Neuronal stem cell (in vitro differentiated cells): ENCODE data around the gene NTRK2.

ENCODE experiments used
- DNase-seq: peaks from one replicate; pipeline ENCODE4 v3.0.0-alpha.2; 2013; ENCODE audit warnings: low spot score
- H2AFZ ChIP-seq: one replicate; pipeline ENCODE4 v1.6.1; 2013; ENCODE audit warnings: mild to moderate bottlenecking, low read length, inconsistent platforms
- H2AK5ac ChIP-seq: 2 replicates; pipeline ENCODE4 v1.6.1; 2013; ENCODE audit warnings: low read depth, mild to moderate bottlenecking, inconsistent platforms, low read length, moderate library complexity, mixed read lengths
- H2BK120ac ChIP-seq: 2 replicates; pipeline ENCODE4 v1.6.1; 2013; ENCODE audit warnings: low read depth, mild to moderate bottlenecking, inconsistent platforms, low read length, moderate library complexity, mixed read lengths
- H2BK12ac ChIP-seq: one replicate; pipeline ENCODE4 v1.6.1; 2013; ENCODE audit warnings: low read length, inconsistent platforms
- H2BK15ac ChIP-seq: 2 replicates; pipeline ENCODE4 v1.6.1; 2013; ENCODE audit warnings: mild to moderate bottlenecking, low read length, inconsistent platforms, mixed read lengths
- H2BK5ac ChIP-seq: one replicate; pipeline ENCODE4 v1.6.1; 2013; ENCODE audit warnings: inconsistent platforms, mild to moderate bottlenecking, low read length, moderate library complexity
- H3K14ac ChIP-seq: one replicate; pipeline ENCODE4 v1.6.1; 2013; ENCODE audit warnings: low read length, inconsistent platforms
- H3K18ac ChIP-seq: 2 replicates; pipeline ENCODE4 v1.6.1; 2013; ENCODE audit warnings: low read length, inconsistent platforms
- H3K23ac ChIP-seq: 2 replicates; pipeline ENCODE4 v1.6.1; 2013; ENCODE audit warnings: low read depth, mild to moderate bottlenecking, mixed read lengths, low read length, inconsistent platforms; ENCODE audit not compliant: poor library complexity
- H3K27ac ChIP-seq: replicated peaks from 3 replicates; pipeline ENCODE4 v1.5.1; 2013; ENCODE audit warnings: low read length, inconsistent platforms
- H3K27me3 ChIP-seq, 3 experiments: 2 replicates each; pipeline ENCODE4 v1.6.1; 2013; ENCODE audit warnings: low read length in 3 of 3, mild to moderate bottlenecking in 2 of 3, inconsistent platforms in 1 of 3, low read depth in 1 of 3, mixed read lengths in 1 of 3, moderate library complexity in 1 of 3; ENCODE audit not compliant: control insufficient read depth in 3 of 3, insufficient read depth in 3 of 3
- H3K36me3 ChIP-seq, 2 donors: replicated peaks in 1 of 2; 2 replicates each; pipeline ENCODE4 v1.6.1; 2013; ENCODE audit warnings: low read length in 2 of 2; ENCODE audit not compliant: control insufficient read depth in 2 of 2, insufficient read depth in 2 of 2
- H3K4ac ChIP-seq: 2 replicates; pipeline ENCODE4 v1.6.1; 2013; ENCODE audit warnings: inconsistent platforms, mild to moderate bottlenecking, low read length, moderate library complexity
- H3K4me1 ChIP-seq, 2 donors: 1 replicate in 1 of 2; 2 replicates in 1 of 2; pipeline ENCODE4 v1.6.1; 2013; ENCODE audit warnings: low read length in 2 of 2, low read depth in 1 of 2; ENCODE audit not compliant: control insufficient read depth in 2 of 2, insufficient read depth in 1 of 2
- H3K4me2 ChIP-seq: one replicate; pipeline ENCODE4 v1.6.1; 2013; ENCODE audit warnings: mild to moderate bottlenecking, low read length, inconsistent platforms; ENCODE audit not compliant: insufficient read depth, poor library complexity, severe bottlenecking
- H3K4me3 ChIP-seq, 2 donors: 2 replicates each; pipeline ENCODE4 v1.5.1; 2013; ENCODE audit warnings: low read length in 2 of 2, mild to moderate bottlenecking in 2 of 2, inconsistent platforms in 1 of 2, moderate library complexity in 1 of 2
- H3K79me1 ChIP-seq: one replicate; pipeline ENCODE4 v1.6.1; 2013; ENCODE audit warnings: low read depth, mild to moderate bottlenecking, inconsistent platforms, low read length, moderate library complexity
- H3K9ac ChIP-seq: one replicate; pipeline ENCODE4 v1.6.1; 2013; ENCODE audit warnings: mild to moderate bottlenecking, low read depth, low read length, inconsistent platforms; ENCODE audit not compliant: poor library complexity
- H3K9me3 ChIP-seq, 2 donors: replicated peaks in 1 of 2; 2 replicates each; pipeline versions ENCODE3 to v1.6.1; 2013; ENCODE audit warnings: low read length in 2 of 2, mild to moderate bottlenecking in 2 of 2, inconsistent platforms in 1 of 2, low read depth in 1 of 2, mixed read lengths in 1 of 2, moderate library complexity in 1 of 2; ENCODE audit not compliant: control insufficient read depth in 2 of 2, insufficient read depth in 1 of 2
- H4K8ac ChIP-seq: one replicate; pipeline ENCODE4 v1.6.1; 2013; ENCODE audit warnings: low read depth, mild to moderate bottlenecking, inconsistent platforms, low read length, moderate library complexity
- H4K91ac ChIP-seq: one replicate; pipeline ENCODE4 v1.6.1; 2013; ENCODE audit warnings: low read length, low read depth, mild to moderate bottlenecking, inconsistent platforms; ENCODE audit not compliant: poor library complexity
- WGBS, 2 donors: extraction: QIAGEN DNeasy Blood & Tissue Kit; methylation state at CpG; one replicate each; pipeline ENCODE4 v1.1.7; 2013; ENCODE audit warnings: missing lambda C conversion rate in 2 of 2, mixed read lengths in 1 of 2; ENCODE audit not compliant: insufficient read length in 2 of 2, insufficient replicate concordance in 1 of 2; ENCODE audit errors: extremely low coverage in 2 of 2; 5-methylcytosine and 5-hydroxymethylcytosine counted together

NTRK2 gene

GRCh38 chr9:84799251-84799650 lies 129.7 kb downstream of the NTRK2 start:
- Histone ChIP-seq H3K4ac (no peak overlapping the region), H2BK15ac (no peak overlapping the region), H3K36me3 (no peaks in the 10 kb centered on the region), H3K4me1 (no peaks in the 10 kb centered on the region), H2BK120ac (no peak overlapping the region), H2BK12ac (no peak overlapping the region), H3K27me3 (peaks cover 0 to 5% (median 0%) of the 10 kb centered on the region in 3 experiments), H3K4me3 (no peak overlapping the region), H3K9ac (no peak overlapping the region), H3K18ac (no peak overlapping the region), H3K27ac (no peak overlapping the region), H4K91ac (no peak overlapping the region), H3K79me1 (no peaks in the 10 kb centered on the region), H2BK5ac (no peak overlapping the region), H3K9me3 (no peaks in the 10 kb centered on the region), H3K14ac (no peak overlapping the region), H4K8ac (no peak overlapping the region), H3K4me2 (no peak overlapping the region), H2AK5ac (no peak overlapping the region), H2AFZ (no peak overlapping the region), H3K23ac (no peak overlapping the region)
- no CpG with 5 or more reads among the region's 2 CpGs for WGBS, 2 donors
- DNase-seq = no peak

GRCh38 chr9:84804951-84805694 lies 135.6 kb downstream of the NTRK2 start:
- H4K91ac ChIP-seq = no peak overlapping the region

GRCh38 chr9:84807431-84807830 lies 137.9 kb downstream of the NTRK2 start:
- Histone ChIP-seq H3K14ac (no peak overlapping the region), H3K27ac (no peak overlapping the region), H3K18ac (no peak overlapping the region), H3K4me3 (no peak overlapping the region), H2BK120ac (no peak overlapping the region), H3K79me1 (no peaks in the 10 kb centered on the region), H3K23ac (no peak overlapping the region), H3K4ac (no peak overlapping the region), H3K4me2 (no peak overlapping the region), H3K27me3 (peaks cover 0 to 5% (median 0%) of the 10 kb centered on the region in 3 experiments), H2BK5ac (no peak overlapping the region), H3K36me3 (no peaks in the 10 kb centered on the region), H3K9me3 (no peaks in the 10 kb centered on the region), H3K4me1 (peaks cover 9 to 37% of the 10 kb centered on the region in 2 donors), H2BK12ac (no peak overlapping the region), H2AK5ac (no peak overlapping the region), H3K9ac (no peak overlapping the region), H2AFZ (no peak overlapping the region), H2BK15ac (no peak overlapping the region), H4K91ac (no peak overlapping the region), H4K8ac (no peak overlapping the region)
- no peak for DNase-seq
- WGBS, 2 donors = no CpG with 5 or more reads among the region's 5 CpGs

More at GRCh38 chr9:84804951-84805694, 135.6 kb downstream of the NTRK2 start:
- no peaks in the 10 kb centered on the region for H3K79me1 ChIP-seq
- no peak overlapping the region for H3K14ac ChIP-seq
- H3K4me2 ChIP-seq = no peak overlapping the region
- no peak overlapping the region for H3K4me3 ChIP-seq
- no peak overlapping the region for H2BK5ac ChIP-seq
- peaks cover 3 to 15% of the 10 kb centered on the region in 2 donors for H3K4me1 ChIP-seq
- H2BK15ac ChIP-seq = no peak overlapping the region
- no peaks in the 10 kb centered on the region for H3K36me3 ChIP-seq
- H2AK5ac ChIP-seq = no peak overlapping the region
- H4K8ac ChIP-seq = no peak overlapping the region
- no peak for DNase-seq
- no peaks in the 10 kb centered on the region for H3K9me3 ChIP-seq
- no peak overlapping the region for H2BK12ac ChIP-seq
- H3K27me3 ChIP-seq = peaks cover 0 to 5% (median 0%) of the 10 kb centered on the region in 3 experiments
- no peak overlapping the region for H3K4ac ChIP-seq
- H3K23ac ChIP-seq = no peak overlapping the region
- no peak overlapping the region for H3K9ac ChIP-seq
- H2BK120ac ChIP-seq = no peak overlapping the region
- H3K18ac ChIP-seq = no peak overlapping the region
- no peak overlapping the region for H3K27ac ChIP-seq
- no peak overlapping the region for H2AFZ ChIP-seq
- whole genome bisulfite sequencing, 2 donors = no CpG with 5 or more reads among the region's 5 CpGs

GRCh38 chr9:84807870-84808390 lies 138.4 kb downstream of the NTRK2 start:
- H3K27me3 ChIP-seq = peaks cover 0 to 4% (median 0%) of the 10 kb centered on the region in 3 experiments
- H4K91ac ChIP-seq = no peak overlapping the region
- H2BK12ac ChIP-seq = no peak overlapping the region
- peaks cover 10 to 38% of the 10 kb centered on the region in 2 donors for H3K4me1 ChIP-seq
- no peak overlapping the region for H3K4ac ChIP-seq
- H3K36me3 ChIP-seq = no peaks in the 10 kb centered on the region
- WGBS, 2 donors = no CpG with 5 or more reads among the region's 4 CpGs
- no peak overlapping the region for H2BK120ac ChIP-seq
- H2AFZ ChIP-seq = no peak overlapping the region
- H3K4me3 ChIP-seq = no peak overlapping the region
- H3K79me1 ChIP-seq = no peaks in the 10 kb centered on the region
- H3K4me2 ChIP-seq = no peak overlapping the region
- H2BK15ac ChIP-seq = no peak overlapping the region
- H4K8ac ChIP-seq = no peak overlapping the region
- no peak overlapping the region for H3K9ac ChIP-seq
- H3K27ac ChIP-seq = no peak overlapping the region
- no peak overlapping the region for H3K23ac ChIP-seq
- H3K9me3 ChIP-seq = no peaks in the 10 kb centered on the region
- no peak overlapping the region for H2BK5ac ChIP-seq
- no peak overlapping the region for H2AK5ac ChIP-seq
- no peak overlapping the region for H3K18ac ChIP-seq
- no peak for DNase-seq
- H3K14ac ChIP-seq = no peak overlapping the region
